Loucy (cell line): ENCODE data around the gene PDE11A.
A peak's percentile ranks its signal among the peaks of the same experiment; 100 is the strongest.

Experiments used
- H2AFZ ChIP-seq: fragments of 200-600 bp; sonication (generic); 2 replicates; pipeline ENCODE4 v1.6.0; 2016; ENCODE audit warnings: antibody characterized with exemption, mild to moderate bottlenecking, low read length, moderate library complexity
- H3F3A ChIP-seq: fragments of 200-600 bp; 2 replicates; pipeline ENCODE4 v1.6.0; 2016; ENCODE audit warnings: antibody characterized with exemption, low read depth, mild to moderate bottlenecking
- H3K27me3 ChIP-seq: fragments of 200-600 bp; sonication (generic); 2 replicates; pipeline ENCODE4 v1.6.1; 2014; ENCODE audit warnings: low read length, mild to moderate bottlenecking; ENCODE audit not compliant: insufficient read depth, poor library complexity, severe bottlenecking
- H3K36me3 ChIP-seq: fragments of 200-600 bp; sonication (generic); 2 replicates; pipeline ENCODE4 v1.6.1; 2016; ENCODE audit warnings: low read length; ENCODE audit not compliant: insufficient read depth
- H3K4me1 ChIP-seq: fragments of 200-600 bp; sonication (generic); 2 replicates; pipeline ENCODE4 v1.5.1; 2014; ENCODE audit warnings: low read length, mild to moderate bottlenecking; ENCODE audit not compliant: insufficient read depth, poor library complexity, severe bottlenecking
- H3K4me2 ChIP-seq: fragments of 200-600 bp; sonication (generic); 2 replicates; pipeline ENCODE4 v1.6.0; 2014; ENCODE audit warnings: antibody characterized with exemption, low read length, low read depth, mild to moderate bottlenecking; ENCODE audit not compliant: poor library complexity, severe bottlenecking
- H3K4me3 ChIP-seq: fragments of 200-600 bp; sonication (generic); 2 replicates; pipeline ENCODE4 v1.5.1; 2014; ENCODE audit warnings: low read length, mild to moderate bottlenecking, mixed read lengths; ENCODE audit not compliant: poor library complexity, severe bottlenecking
- H3K79me2 ChIP-seq: fragments of 200-600 bp; sonication (generic); 2 replicates; pipeline ENCODE4 v1.6.1; 2014; ENCODE audit warnings: low read length; ENCODE audit not compliant: insufficient read depth
- H3K9ac ChIP-seq: fragments of 200-600 bp; sonication (generic); 2 replicates; pipeline ENCODE4 v1.6.0; 2014; ENCODE audit warnings: mild to moderate bottlenecking, low read depth, low read length, moderate library complexity; ENCODE audit not compliant: poor library complexity, severe bottlenecking
- H3K9me2 ChIP-seq: fragments of 200-600 bp; sonication (generic); replicated peaks from 2 replicates; pipeline ENCODE4 v1.6.1; 2016; ENCODE audit warnings: low read depth, low read length, mixed read lengths
- H3K9me3 ChIP-seq: fragments of 200-600 bp; sonication (generic); 2 replicates; pipeline ENCODE4 v1.6.1; 2014; ENCODE audit warnings: mild to moderate bottlenecking, antibody characterized with exemption, low read length, low read depth; ENCODE audit not compliant: insufficient read depth
- H4K20me1 ChIP-seq: fragments of 200-600 bp; sonication (generic); 2 replicates; pipeline ENCODE4 v1.6.0; 2014; ENCODE audit warnings: antibody characterized with exemption, low read length, mild to moderate bottlenecking; ENCODE audit not compliant: insufficient read depth, poor library complexity, severe bottlenecking
- EZH2phosphoT487 ChIP-seq: fragments of 200-600 bp; IDR thresholded peaks from 2 replicates; pipeline ENCODE4 v1.6.1; 2018; ENCODE audit warnings: antibody characterized with exemption, mild to moderate bottlenecking, moderate library complexity, borderline replicate concordance
- TF ChIP-seq, protein P1 (sequence below): fragments of 200-600 bp; sonication (generic); conservative IDR thresholded peaks from 2 replicates; pipeline ENCODE4 v1.5.1; 2014; ENCODE audit warnings: mild to moderate bottlenecking, antibody characterized with exemption, low read length

Gene PDE11A

DNA sequence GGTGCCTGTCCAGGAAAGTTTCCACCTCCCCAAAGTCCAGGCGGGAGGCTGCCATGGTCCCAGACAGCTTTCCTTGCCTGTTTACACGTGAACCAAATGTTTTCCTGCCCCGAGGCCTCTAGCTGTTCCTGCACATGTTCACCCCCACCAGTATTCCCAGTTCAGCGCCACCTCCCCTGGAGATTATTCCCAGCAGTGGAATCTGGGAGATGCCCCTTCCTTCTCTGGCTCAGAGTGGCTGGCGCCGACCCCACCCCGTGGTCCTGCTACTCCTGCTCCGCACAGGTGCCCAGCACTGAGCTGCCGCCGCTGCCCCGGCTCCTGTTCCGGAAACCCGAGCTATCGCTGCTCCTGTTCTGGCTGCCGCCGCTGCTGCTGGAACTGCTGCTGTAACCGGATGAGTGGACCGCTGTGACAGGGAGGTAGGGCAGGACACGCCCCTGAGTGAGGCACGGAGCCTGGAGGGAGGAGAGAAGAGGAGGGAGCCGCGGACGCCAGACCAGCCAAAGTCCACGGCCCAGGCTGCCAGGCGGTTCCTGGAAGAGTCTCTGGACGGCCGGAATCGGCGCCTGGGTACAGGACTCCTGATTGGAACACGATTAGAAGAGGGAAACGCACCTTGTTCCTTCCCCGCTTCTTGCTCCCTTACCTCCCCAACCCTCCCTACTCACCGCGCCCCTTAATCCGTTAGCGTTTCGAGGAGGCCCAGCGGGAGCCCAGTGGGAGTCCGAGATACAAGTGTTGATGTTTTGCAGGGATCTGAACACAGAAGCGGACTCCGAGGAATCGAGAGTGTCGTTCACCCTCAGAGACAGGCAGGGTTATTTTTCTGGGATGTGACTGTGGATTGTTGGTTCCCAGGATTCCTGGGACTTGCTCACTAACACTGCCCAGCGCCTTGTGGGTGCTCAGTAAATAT, at the start of gene PDE11A:
PDE11A (minus strand) TSS at position 395 of the 919 bp plus-strand sequence; CDS start at position 55, 340 bp downstream.
- peak within 1 kb of the TSS; percentile 67 for H3K4me3 ChIP-seq
- peak within 1 kb of the TSS; percentile 35 for H3K9ac ChIP-seq
- peaks cover 28% of the 10 kb centered on the region for H3K4me1 ChIP-seq
- H3K36me3 ChIP-seq: no peaks in the 10 kb centered on the region
- H3K9me3 ChIP-seq: no peaks in the 10 kb centered on the region
- no peaks in the 10 kb centered on the region for H3F3A ChIP-seq
- no peaks in the 10 kb centered on the region for H3K27me3 ChIP-seq
- H3K4me2 ChIP-seq: peak within 1 kb of the TSS; percentile 79
- H4K20me1 ChIP-seq: no peaks in the 10 kb centered on the region
- H3K79me2 ChIP-seq: no peaks in the 10 kb centered on the region
- H3K9me2 ChIP-seq: no peaks in the 10 kb centered on the region
- TF ChIP-seq EZH2phosphoT487: no peak
- TF ChIP-seq, protein P1, sequence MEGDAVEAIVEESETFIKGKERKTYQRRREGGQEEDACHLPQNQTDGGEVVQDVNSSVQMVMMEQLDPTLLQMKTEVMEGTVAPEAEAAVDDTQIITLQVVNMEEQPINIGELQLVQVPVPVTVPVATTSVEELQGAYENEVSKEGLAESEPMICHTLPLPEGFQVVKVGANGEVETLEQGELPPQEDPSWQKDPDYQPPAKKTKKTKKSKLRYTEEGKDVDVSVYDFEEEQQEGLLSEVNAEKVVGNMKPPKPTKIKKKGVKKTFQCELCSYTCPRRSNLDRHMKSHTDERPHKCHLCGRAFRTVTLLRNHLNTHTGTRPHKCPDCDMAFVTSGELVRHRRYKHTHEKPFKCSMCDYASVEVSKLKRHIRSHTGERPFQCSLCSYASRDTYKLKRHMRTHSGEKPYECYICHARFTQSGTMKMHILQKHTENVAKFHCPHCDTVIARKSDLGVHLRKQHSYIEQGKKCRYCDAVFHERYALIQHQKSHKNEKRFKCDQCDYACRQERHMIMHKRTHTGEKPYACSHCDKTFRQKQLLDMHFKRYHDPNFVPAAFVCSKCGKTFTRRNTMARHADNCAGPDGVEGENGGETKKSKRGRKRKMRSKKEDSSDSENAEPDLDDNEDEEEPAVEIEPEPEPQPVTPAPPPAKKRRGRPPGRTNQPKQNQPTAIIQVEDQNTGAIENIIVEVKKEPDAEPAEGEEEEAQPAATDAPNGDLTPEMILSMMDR: no peak
- H2AFZ ChIP-seq: peak within 1 kb of the TSS; percentile 75

DNA sequence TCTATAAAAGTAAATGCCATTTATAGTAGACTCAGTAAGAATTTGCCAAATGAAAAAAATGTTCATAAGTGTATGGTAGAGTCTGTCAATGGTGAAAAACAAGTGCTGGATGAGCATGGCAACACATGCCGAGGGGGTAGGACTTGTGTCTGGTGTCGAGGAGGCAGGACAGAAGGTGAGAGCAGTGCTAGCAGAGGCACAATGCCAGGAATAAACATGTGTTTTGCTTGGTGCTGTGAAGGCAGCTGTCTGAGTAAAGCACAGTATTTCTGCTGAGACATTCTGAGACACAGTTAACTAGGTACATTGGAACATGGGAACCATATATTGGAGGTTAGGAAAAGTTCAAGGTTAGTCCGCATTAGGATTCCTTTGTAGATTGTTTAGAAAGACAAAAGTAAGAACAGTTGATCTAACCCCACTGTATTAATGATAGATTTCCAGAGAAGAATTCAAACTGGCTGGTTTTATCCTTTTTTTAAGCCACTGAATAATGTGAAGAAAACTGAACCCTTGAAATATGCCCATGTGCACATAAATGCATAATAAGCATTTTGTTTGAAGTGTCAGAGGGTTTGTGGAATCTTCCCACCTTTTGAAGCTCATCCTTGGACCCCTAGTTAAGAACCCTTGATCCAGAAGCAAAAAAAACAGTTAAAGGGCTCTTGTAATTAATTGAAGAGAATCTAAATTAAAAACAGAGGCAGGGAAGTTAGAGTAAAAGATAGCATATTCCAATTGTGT, 46.8 kb upstream of the PDE11A start:
- TF ChIP-seq, protein P1: no peak
- TF ChIP-seq EZH2phosphoT487: no peak
- Histone ChIP-seq H3K9ac (no peak overlapping the region), H4K20me1 (no peaks in the 10 kb centered on the region), H3K4me3 (no peak overlapping the region), H3K4me1 (no peaks in the 10 kb centered on the region), H3K9me2 (no peaks in the 10 kb centered on the region), H3K4me2 (no peak overlapping the region), H3K36me3 (peaks cover 5% of the 10 kb centered on the region; the same call in 1 of the 2 replicates), H3K9me3 (no peaks in the 10 kb centered on the region), H2AFZ (no peak overlapping the region), H3F3A (no peaks in the 10 kb centered on the region), H3K27me3 (no peaks in the 10 kb centered on the region), H3K79me2 (no peaks in the 10 kb centered on the region)

DNA sequence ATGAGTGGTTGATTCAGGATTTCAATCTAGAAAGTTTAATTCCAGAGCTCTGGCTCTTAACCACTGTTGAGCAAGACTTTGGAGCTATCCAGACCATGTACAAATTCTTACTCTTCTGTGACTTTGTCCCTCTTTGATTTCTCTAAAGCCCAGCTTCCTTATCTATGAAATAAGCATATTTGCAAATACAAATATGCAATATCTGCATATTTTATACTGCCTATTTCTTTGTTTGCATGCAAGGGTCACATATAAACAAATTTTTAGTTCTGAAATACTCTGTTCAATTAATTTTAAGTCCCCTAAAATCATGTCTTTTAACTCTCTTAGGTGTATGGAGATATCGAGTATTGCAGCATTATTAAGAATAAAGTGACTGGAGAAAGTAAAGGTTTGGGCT, 45.1 kb upstream of the PDE11A start:
- Histone ChIP-seq H4K20me1 (no peaks in the 10 kb centered on the region), H3F3A (no peaks in the 10 kb centered on the region), H3K36me3 (peaks cover 5% of the 10 kb centered on the region; the same call in 1 of the 2 replicates), H3K4me2 (no peak overlapping the region), H3K9me3 (no peaks in the 10 kb centered on the region), H3K9me2 (no peaks in the 10 kb centered on the region), H3K79me2 (peaks cover 10% of the 10 kb centered on the region; the same call in 1 of the 2 replicates), H2AFZ (no peak overlapping the region), H3K4me1 (peaks cover 12% of the 10 kb centered on the region), H3K4me3 (no peak overlapping the region), H3K27me3 (no peaks in the 10 kb centered on the region), H3K9ac (no peak overlapping the region)
- TF ChIP-seq, protein P1: no peak
- TF ChIP-seq EZH2phosphoT487: no peak
